Ovary (tissue), 3 donors: ENCODE measurements around the gene B3GNT5.

Experiments
- CTCF ChIP-seq, 3 donors: fragments of 450-650 bp in 2 of 3; fragments of 200-600 bp in 1 of 3; IDR thresholded peaks; one replicate each; pipeline versions ENCODE4 v1.5.1 to v1.8.0; 2016 to 2022; ENCODE audit warnings: antibody characterized with exemption in 3 of 3, mild to moderate bottlenecking in 1 of 3
- EP300 ChIP-seq: sonication (generic); formaldehyde crosslinking; IDR thresholded peaks from one replicate; pipeline ENCODE4 v1.6.1; 2017; ENCODE audit warnings: antibody characterized with exemption
- POLR2A ChIP-seq: fragments of 450-650 bp; IDR thresholded peaks from one replicate; pipeline ENCODE4 v1.6.1; 2017; ENCODE audit warnings: antibody characterized with exemption, mild to moderate bottlenecking, moderate library complexity
- donor health status: DM: no; HTN: no; CAD: no.

- TF ChIP-seq CTCF (IDR thresholded peaks at IDR 0.05) (no peak), EP300 (no peak), POLR2A (no peak)
Measured at GRCh38 chr3:183252118-183252782, 803 bp upstream of the B3GNT5 start.
